ENCODE data around the gene CD200.
"Not testable (repeated sequence)": the region's sequence is repeated elsewhere in the genome, so short reads cannot be mapped to it uniquely, and the experiment has no call there.

The CD200 gene

GRCh38 chr3:112357930-112358780 is 25.2 kb downstream of the CD200 start:
- DNase-seq (ENCODE audit: low read depth in 2 of 2, low spot score in 1 of 2): no peak

GRCh38 chr3:112360561-112360960 is 27.6 kb downstream of the CD200 start:
- DNase-seq (ENCODE audit: low read depth in 2 of 2, low spot score in 1 of 2): no peak

- DNase-seq (ENCODE audit: low read depth in 2 of 2, low spot score in 1 of 2): no peak
These were observed 29.3 kb downstream of the CD200 start for GRCh38 chr3:112362221-112362620.

- DNase-seq (ENCODE audit: low read depth in 2 of 2, low spot score in 1 of 2): no peak
These were observed 31.3 kb downstream of the CD200 start for GRCh38 chr3:112364291-112364690.

- no peak for DNase-seq (ENCODE audit: low read depth in 2 of 2, low spot score in 1 of 2)
These were observed 32.1 kb downstream of the CD200 start for GRCh38 chr3:112365035-112365434.

GRCh38 chr3:112365636-112366035 is 32.7 kb downstream of the CD200 start:
- DNase-seq (ENCODE audit: low read depth in 2 of 2, low spot score in 1 of 2): no peak

- no peak for DNase-seq (ENCODE audit: low read depth in 2 of 2, low spot score in 1 of 2)
These were observed 33.6 kb downstream of the CD200 start for GRCh38 chr3:112366522-112366921.

- DNase-seq (ENCODE audit: low read depth in 2 of 2, low spot score in 1 of 2): no peak
These were observed 38.6 kb downstream of the CD200 start for GRCh38 chr3:112371569-112371968.

- no peak for DNase-seq (ENCODE audit: low read depth in 2 of 2, low spot score in 1 of 2)
These were observed 39.4 kb downstream of the CD200 start for GRCh38 chr3:112372396-112372795.

- DNase-seq (ENCODE audit: low read depth in 2 of 2, low spot score in 1 of 2): no peak
These were observed 40.5 kb downstream of the CD200 start for GRCh38 chr3:112373476-112373875.

GRCh38 chr3:112373924-112374323 is 41.0 kb downstream of the CD200 start:
- DNase-seq (ENCODE audit: low read depth in 2 of 2, low spot score in 1 of 2): no peak

- no peak for DNase-seq (ENCODE audit: low read depth in 2 of 2, low spot score in 1 of 2)
These were observed 41.4 kb downstream of the CD200 start for GRCh38 chr3:112374333-112374734.

- no peak for DNase-seq (ENCODE audit: low read depth in 2 of 2, low spot score in 1 of 2)
These were observed 42.2 kb downstream of the CD200 start for GRCh38 chr3:112375117-112375516.

GRCh38 chr3:112376241-112376911 is 43.4 kb downstream of the CD200 start:
- no peak for DNase-seq (ENCODE audit: low read depth in 2 of 2, low spot score in 1 of 2)

- DNase-seq (ENCODE audit: low read depth in 2 of 2, low spot score in 1 of 2): no peak
These were observed 44.0 kb downstream of the CD200 start for GRCh38 chr3:112376992-112377391.

- DNase-seq (ENCODE audit: low read depth in 2 of 2, low spot score in 1 of 2): no peak
These were observed 44.7 kb downstream of the CD200 start for GRCh38 chr3:112377568-112378071.

GRCh38 chr3:112378347-112378746 is 45.4 kb downstream of the CD200 start:
- DNase-seq (ENCODE audit: low read depth in 2 of 2, low spot score in 1 of 2): not testable (repeated sequence)

- no peak for DNase-seq (ENCODE audit: low read depth in 2 of 2, low spot score in 1 of 2)
These were observed 46.2 kb downstream of the CD200 start for GRCh38 chr3:112379020-112379690.

- DNase-seq (ENCODE audit: low read depth in 2 of 2, low spot score in 1 of 2): no peak
These were observed 49.0 kb downstream of the CD200 start for GRCh38 chr3:112381673-112382542.

GRCh38 chr3:112382543-112383160 is 49.7 kb downstream of the CD200 start:
- no peak for DNase-seq (ENCODE audit: low read depth in 2 of 2, low spot score in 1 of 2)
